Activated effector memory CD4-positive, alpha-beta T cell treated with Interleukin-2 at 50 U/mL for 16 hours (primary cell): ENCODE measurements around the gene FAHD2A.
"Not testable (repeated sequence)": the region's sequence is repeated elsewhere in the genome, so short reads cannot be mapped to it uniquely, and the experiment has no call there.

ENCODE experiments used
- DNase-seq: peaks from one replicate; pipeline ENCODE4 v3.0.0-alpha.2; 2020

FAHD2A gene, protein sequence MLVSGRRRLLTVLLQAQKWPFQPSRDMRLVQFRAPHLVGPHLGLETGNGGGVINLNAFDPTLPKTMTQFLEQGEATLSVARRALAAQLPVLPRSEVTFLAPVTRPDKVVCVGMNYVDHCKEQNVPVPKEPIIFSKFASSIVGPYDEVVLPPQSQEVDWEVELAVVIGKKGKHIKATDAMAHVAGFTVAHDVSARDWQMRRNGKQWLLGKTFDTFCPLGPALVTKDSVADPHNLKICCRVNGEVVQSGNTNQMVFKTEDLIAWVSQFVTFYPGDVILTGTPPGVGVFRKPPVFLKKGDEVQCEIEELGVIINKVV

GRCh38 chr2:95402370-95403203, at the start of gene FAHD2A:
TSS of gene FAHD2A (plus strand) at chr2:95402708. CDS start at chr2:95405559, 2,851 bp downstream.
- DNase-seq = peak; percentile 83

DNA sequence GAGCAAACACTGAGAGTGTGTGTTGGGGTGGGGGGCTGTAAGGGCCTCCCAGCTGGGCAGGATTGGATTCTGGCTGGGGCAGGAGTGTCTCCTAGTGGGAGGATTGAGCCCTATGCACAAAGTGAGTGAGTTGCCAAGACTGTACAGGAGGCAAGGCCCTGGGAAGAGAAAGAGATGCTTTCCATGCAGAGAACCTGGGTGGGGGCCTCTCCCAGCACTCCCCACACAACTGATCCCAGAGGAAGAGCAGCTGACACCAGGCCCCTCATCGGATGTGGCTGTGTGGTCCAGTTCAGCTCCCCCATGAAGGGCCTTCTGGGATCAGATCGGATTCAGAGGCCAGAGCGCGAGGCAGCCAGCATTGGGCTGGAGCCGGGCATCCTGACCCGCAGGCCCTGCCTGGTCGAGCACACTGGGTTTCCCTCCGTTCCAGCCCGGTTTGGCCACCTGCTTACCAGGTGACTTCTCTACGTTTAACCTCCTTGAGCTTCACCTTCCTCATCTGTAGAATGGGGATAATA, 49.4 kb upstream of the FAHD2A start:
- DNase-seq = no peak

DNA sequence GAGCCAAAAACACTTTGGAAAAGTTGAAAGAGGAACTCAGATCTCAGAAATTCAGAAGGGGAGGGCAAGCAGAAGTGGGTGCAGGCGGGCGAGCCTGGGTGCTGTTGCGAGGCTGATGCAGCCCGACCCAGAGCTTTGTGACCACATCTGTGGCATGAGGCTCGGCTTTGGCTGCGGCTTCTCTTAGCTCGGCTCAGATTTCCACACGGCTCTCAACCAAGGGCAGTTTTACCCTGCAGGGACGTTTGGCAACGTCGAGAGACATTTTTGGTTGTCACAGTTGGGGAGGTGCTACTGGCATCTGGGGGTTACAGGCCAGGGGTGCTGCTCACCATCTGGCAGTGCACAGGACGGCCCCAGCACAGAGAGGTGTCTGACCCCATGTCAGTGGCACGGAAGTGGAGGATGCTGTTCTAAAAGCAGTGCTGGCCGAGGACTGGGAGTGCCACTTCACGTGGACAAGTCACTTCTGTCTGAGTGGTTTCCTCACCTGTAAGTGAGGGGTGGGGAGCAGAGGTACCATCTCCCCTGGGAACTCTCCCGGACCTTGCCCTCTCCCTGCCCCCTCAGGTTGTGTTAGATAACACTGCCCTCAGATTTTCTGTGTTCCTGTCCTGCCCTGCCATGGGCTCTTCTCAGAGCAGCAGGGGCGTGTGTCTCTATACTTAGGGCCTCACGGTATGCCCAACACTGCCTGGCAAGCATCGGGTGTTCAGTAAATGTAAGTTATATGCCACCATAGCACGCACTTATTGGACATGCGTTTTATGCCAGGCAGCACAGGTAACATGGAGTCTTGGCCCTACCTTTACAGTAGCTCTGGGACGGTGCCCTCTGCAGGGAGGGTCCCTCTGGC, 48.7 kb upstream of the FAHD2A start:
- DNase-seq = no peak

- DNase-seq = no peak
Observed at GRCh38 chr2:95354469-95354901, 48.0 kb upstream of the FAHD2A start.

DNA sequence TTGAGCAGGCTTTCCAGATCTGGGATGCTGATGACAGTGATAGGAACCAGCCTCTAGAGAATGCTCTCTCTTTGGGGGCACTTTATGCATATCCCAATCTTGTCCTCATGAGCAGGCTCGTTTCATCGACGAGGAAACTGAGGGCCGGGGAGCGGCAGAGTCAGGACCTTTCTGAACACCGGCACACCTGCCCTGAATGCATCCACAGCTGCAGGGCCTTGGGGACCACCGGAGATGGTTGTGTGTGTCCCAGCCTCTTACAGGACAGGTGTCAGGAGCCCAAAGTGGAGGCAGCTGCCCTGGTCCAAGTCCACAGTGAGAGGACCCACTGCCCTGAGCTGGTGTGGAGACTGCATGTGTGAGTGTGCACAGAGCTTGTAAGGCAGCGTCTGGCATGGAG, 47.6 kb upstream of the FAHD2A start:
- DNase-seq = no peak

DNA sequence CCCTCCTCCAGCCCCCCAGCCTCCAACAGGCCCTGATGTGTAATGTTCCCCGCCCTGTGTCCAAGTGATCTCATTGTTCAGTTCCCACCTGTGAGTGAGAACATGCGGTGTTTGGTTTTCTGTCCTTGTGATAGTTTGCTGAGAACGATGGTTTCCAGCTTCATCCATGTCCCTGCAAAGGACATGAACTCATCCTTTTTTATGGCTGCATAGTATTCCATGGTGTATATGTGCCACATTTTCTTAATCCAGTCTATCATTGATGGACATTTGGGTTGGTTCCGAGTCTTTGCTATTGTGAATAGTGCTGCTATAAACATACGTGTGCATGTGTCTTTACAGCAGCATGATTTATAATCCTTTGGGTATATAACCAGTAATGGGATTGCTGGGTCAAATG, 47.0 kb upstream of the FAHD2A start:
- DNase-seq = not testable (repeated sequence)

DNA sequence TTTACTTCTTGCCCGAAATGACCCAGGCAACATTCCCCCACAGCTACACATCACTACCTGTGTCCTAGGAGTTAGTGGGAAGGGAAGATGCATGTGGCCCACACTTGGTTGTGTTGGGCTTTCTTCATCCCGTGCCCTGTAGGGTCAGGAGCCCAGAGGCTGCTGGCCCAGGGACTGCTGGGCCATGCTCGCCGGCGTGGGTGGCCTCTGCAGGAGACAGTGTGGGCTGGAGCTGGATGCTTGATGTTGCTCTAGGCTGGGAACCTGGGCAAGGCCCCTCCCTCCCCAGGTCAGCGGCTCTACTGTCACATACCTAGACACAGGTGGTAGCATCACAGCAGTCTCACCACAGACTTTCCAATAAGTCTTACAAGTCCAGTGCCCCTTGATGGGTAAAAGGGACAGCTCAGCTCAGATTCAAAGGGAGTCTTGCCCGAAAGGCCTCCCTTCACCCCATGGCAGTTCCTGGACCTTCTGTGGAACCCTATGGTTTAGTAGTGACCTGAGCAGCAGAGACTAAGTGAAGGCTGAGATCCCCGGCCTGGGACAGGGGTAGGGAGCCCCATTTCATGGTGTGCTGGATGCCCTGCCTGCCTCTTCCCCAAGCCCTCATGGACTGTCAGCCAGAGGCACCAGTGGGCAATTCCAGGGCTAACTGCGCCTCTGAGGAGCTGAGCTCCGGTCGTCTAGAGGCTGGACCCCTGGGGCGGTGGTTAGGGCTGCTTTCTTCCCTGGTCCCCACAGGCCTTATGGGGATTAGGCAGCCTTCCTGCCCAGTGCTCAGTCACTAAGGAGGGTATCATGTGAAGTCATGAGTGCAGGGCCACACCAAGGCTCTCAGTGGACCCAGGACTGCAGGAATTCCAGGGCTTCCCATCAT, 45.4 kb upstream of the FAHD2A start:
- DNase-seq = no peak

DNA sequence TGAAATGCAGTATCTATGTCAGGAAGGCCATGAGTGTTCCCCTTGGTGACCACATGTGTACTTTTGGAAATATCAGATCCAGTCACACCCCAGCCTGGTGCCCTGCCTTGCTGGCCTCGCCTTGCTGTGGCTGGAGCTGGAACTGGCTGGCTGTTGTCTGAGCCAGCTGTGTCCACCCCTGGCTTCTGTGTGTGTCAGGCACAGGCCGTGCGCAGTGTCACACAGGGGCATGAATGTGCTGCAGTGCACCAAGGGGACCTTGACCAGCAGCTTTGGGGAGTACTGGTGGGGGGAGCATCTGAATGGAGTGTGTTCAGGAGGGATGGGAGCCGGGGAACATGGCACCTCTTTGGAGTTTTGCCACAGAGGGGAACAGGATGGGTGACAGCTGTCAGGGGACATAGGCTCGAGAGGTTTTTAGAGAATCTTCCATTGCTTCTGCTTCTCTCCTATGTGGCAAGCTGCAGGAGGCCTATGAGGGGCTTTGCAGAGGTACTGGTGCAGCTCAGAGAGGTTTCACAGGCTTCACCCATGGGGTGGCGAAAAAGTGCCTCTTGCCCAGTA, 44.7 kb upstream of the FAHD2A start:
- DNase-seq = no peak

DNA sequence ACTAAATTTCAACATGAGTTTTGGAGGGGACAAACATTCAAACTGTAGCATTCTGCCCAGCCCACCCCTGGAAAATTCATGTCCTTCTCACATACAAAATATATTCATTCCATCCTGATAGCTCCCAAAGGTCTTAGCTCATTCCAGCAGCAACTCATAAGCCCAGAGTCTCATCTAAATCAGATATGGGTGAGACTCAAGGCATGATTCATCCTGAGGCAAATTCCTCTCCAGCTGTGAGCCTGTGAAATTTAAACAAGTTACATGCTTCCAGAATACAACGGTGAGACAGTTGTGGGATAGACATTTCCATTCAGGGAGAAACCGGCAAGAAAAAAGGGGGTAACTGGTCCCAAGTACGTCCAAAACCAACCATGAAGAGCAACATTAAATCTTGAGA, 43.5 kb upstream of the FAHD2A start:
- no peak for DNase-seq

- no peak for DNase-seq
Observed at GRCh38 chr2:95359501-95359930, 43.0 kb upstream of the FAHD2A start.

- DNase-seq = no peak
Observed at GRCh38 chr2:95361216-95361980, 41.1 kb upstream of the FAHD2A start.

GRCh38 chr2:95362486-95362885, 40.0 kb upstream of the FAHD2A start:
- no peak for DNase-seq

- DNase-seq = no peak
Observed at GRCh38 chr2:95366514-95366913, 36.0 kb upstream of the FAHD2A start.

GRCh38 chr2:95372216-95372829, 30.2 kb upstream of the FAHD2A start:
- no peak for DNase-seq

DNA sequence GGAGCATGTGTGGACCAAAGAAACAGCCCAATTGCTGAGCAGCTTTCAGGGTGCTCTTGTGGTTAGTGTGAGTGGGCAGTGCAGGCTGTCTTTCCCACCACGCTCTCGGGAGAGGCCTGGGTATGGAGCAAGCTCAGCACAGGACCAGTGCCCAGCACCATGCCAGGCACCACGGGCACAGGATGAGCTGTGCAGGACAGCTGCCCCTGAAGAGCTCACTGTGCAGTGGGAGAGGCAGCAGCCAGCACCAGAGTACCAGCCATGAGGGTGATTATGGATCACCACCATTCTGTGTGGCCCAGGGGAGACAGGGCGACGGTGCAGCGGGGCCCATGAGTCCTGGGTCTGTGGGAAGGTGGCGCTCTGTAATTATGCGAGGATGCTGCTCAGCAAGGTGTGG, 29.7 kb upstream of the FAHD2A start:
- no peak for DNase-seq

DNA sequence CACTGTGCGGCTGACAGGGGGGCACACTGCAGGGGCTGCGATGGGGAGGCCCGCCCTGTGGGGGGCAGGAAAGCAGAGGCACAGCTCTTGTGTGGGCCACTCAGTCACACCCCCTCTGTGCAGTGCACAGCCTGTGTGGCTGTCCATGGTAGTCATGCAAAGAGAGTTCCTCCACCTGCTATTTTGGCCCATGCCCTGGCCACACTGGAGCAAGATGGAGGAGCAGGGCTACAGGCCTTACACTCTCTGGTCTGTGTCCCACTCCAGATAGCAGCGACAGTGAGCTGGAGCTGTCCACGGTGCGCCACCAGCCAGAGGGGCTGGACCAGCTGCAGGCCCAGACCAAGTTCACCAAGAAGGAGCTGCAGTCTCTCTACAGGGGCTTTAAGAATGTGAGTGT, 28.5 kb upstream of the FAHD2A start:
- DNase-seq = no peak

DNA sequence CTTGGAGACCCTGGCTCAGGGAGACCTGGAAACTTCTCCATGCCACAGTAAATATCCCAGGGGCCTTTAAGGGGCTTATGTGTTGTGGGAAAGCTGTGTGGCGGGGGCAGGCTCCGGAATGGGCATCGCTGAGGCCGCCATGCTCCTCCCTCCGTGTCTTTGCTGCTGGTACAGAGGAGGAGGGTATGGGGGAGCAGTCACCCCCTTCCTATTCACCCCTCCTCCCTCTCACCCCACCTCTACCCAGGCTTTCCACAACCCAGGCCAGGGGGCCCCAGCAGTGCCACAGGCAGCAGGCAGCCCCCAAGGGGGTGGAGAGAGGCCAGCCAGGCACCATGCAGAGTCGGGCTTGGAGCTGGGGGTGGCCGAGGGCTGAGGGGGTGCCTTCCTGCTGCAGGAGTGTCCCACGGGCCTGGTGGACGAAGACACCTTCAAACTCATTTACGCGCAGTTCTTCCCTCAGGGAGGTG, 28.0 kb upstream of the FAHD2A start:
- DNase-seq = no peak

DNA sequence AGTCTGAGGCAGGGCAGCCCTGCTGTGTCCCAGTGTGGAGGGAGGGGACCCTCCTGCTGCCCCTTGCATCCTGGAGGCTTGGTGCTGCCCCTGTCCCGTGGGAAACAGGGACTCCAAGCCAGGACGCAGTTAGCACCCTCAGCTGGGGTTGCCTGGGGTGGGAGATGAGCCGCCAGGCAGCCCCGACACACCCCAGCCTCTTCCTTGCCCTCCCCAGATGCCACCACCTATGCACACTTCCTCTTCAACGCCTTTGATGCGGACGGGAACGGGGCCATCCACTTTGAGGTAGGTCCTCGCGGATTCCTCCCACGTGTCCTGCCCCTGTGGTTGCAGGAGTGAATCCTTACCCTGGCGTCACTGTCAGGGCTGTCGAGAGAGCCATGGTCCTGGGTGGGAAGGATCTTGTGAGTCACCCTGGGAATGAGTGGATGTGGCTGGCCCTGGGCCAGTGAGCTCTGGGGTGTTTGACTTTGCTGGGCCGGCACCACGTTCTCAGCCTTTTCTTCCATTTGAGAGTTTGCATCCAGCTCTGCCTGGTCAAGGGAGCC, 27.5 kb upstream of the FAHD2A start:
- no peak for DNase-seq

DNA sequence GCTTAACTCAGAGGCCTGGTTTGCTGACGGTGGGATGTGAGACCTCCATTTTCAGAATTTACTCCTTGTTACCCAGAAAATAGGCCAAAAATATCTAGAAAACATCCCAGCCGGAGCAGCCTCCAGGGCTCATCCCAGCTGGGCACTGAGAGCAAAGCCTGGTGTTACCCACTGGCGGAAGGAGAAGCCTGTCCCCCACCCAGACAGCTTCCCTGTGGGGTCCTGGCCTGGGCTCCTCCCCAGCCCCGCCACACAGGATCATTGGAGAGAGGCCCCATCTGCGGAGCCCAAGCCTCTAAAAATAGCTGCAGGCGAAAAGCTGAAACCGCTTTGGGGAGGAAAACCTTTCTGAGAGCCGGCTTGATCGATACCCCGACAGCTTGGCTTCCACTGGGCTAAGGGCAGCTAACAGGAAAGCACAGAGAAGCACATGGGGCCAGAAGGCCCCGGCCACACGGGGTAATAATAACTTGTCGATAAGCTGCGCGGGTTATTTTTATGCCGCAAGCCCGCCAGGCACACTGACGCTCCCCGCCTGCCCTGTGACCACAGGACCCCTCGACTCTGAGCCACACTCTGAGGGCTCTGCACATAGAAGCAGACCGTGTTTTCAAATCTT, 26.9 kb upstream of the FAHD2A start:
- no peak for DNase-seq
